ENCODE measurements around the gene IL36A.

The IL36A gene

DNA sequence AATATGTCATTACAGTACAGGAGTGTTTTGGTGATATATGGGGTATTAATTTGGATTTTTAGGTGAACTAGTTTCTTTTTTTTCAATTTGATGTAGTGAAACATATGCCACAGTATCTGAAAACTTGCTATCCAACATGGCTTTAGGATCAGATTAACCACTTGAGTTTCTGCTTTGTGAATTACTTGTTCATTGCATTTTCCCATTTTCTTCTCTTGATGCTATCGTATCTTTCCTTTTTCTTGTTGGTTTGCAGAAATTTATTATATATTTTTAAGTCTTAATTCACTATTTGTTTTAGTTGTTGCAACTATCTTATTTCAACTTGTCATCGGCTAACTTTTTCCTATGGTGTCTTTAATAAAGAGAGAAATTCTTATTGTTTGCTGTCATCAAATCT is 8.8 kb downstream of the IL36A start:
- Histone ChIP-seq H3F3A (ENCODE audit: insufficient read depth, low read length) (no peaks in the 10 kb centered on the region), H4K20me1 (ENCODE audit: insufficient read depth, low read length) (no peaks in the 10 kb centered on the region), H3K9me2 (ENCODE audit: low read depth, low read length) (no peaks in the 10 kb centered on the region), H3K9ac (ENCODE audit: low read length) (no peak overlapping the region), H3K27ac (ENCODE audit: low read depth, low read length, poor library complexity, severe bottlenecking) (no peak overlapping the region), H3K9me3 (ENCODE audit: low read length) (no peaks in the 10 kb centered on the region), H3K27me3 (ENCODE audit: insufficient read depth, low read length) (no peaks in the 10 kb centered on the region), H3K4me3 (ENCODE audit: low read depth, low read length, poor library complexity, severe bottlenecking) (no peak overlapping the region), H3K4me2 (ENCODE audit: low read length) (no peak overlapping the region), H3K79me2 (ENCODE audit: insufficient read depth, low read length) (no peaks in the 10 kb centered on the region), H2AFZ (ENCODE audit: low read length) (no peak overlapping the region), H3K36me3 (ENCODE audit: insufficient read depth, low read length) (no peaks in the 10 kb centered on the region), H3K4me1 (ENCODE audit: insufficient read depth, low read length, severe bottlenecking) (no peaks in the 10 kb centered on the region)
- no peak for TF ChIP-seq CTCF (IDR thresholded peaks at IDR 0.05; ENCODE audit: low read length)
- no peak for TF ChIP-seq EZH2 (IDR thresholded peaks at IDR 0.05; ENCODE audit: borderline replicate concordance, low read length)

DNA sequence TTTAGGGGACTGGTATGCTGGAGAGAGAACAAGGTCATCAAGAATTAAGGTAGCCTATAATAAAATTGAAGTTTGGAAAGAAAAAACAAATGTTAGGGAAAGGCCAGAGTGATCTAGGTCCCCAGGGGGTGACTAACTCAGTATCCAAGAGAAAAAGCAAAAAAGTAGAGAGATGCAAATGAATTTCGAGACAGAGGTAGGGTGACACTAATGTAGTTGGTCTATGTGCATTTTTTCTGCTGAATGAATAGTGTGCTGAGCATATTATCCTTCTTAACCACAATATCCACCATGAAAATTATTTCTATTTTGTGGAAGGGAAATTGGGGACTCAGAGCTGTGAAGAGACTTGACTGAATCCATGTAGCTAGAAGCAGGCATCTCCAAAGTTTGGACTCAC is 9.8 kb downstream of the IL36A start:
- Histone ChIP-seq H3K27ac (ENCODE audit: low read depth, low read length, poor library complexity, severe bottlenecking) (no peak overlapping the region), H3K4me3 (ENCODE audit: low read depth, low read length, poor library complexity, severe bottlenecking) (no peak overlapping the region), H3K79me2 (ENCODE audit: insufficient read depth, low read length) (no peaks in the 10 kb centered on the region), H3K9ac (ENCODE audit: low read length) (no peak overlapping the region), H3K9me2 (ENCODE audit: low read depth, low read length) (no peaks in the 10 kb centered on the region), H3K27me3 (ENCODE audit: insufficient read depth, low read length) (no peaks in the 10 kb centered on the region), H3K36me3 (ENCODE audit: insufficient read depth, low read length) (no peaks in the 10 kb centered on the region), H3K9me3 (ENCODE audit: low read length) (no peaks in the 10 kb centered on the region), H3K4me1 (ENCODE audit: insufficient read depth, low read length, severe bottlenecking) (no peaks in the 10 kb centered on the region), H3K4me2 (ENCODE audit: low read length) (no peak overlapping the region), H3F3A (ENCODE audit: insufficient read depth, low read length) (no peaks in the 10 kb centered on the region), H2AFZ (ENCODE audit: low read length) (no peak overlapping the region), H4K20me1 (ENCODE audit: insufficient read depth, low read length) (no peaks in the 10 kb centered on the region)
- TF ChIP-seq CTCF (IDR thresholded peaks at IDR 0.05; ENCODE audit: low read length) (no peak), EZH2 (IDR thresholded peaks at IDR 0.05; ENCODE audit: borderline replicate concordance, low read length) (no peak)

DNA sequence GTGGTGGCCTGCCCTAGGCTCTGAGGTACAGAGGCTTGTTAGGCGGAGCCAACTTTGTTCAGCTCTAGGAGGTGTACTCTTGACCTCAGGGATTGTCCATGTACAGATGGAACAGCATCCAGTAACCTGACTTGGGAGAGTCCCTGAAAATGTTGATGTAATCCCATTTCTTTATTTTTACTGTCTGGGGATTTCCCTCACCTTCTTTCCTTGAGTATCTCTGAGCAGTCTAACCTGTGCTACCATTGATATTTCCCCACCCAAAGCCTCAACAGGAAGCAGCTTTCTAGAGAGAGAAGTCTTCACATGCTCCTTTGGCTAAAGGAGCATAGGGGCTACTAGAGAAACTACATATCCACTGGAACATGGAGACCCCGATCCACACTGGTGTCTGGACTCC is 10.4 kb downstream of the IL36A start:
- Histone ChIP-seq H3K27me3 (ENCODE audit: insufficient read depth, low read length) (no peaks in the 10 kb centered on the region), H3K27ac (ENCODE audit: low read depth, low read length, poor library complexity, severe bottlenecking) (no peak overlapping the region), H3K4me2 (ENCODE audit: low read length) (no peak overlapping the region), H3K4me1 (ENCODE audit: insufficient read depth, low read length, severe bottlenecking) (no peaks in the 10 kb centered on the region), H3F3A (ENCODE audit: insufficient read depth, low read length) (no peaks in the 10 kb centered on the region), H3K79me2 (ENCODE audit: insufficient read depth, low read length) (no peaks in the 10 kb centered on the region), H3K9ac (ENCODE audit: low read length) (no peak overlapping the region), H3K9me3 (ENCODE audit: low read length) (no peaks in the 10 kb centered on the region), H3K4me3 (ENCODE audit: low read depth, low read length, poor library complexity, severe bottlenecking) (no peak overlapping the region), H4K20me1 (ENCODE audit: insufficient read depth, low read length) (no peaks in the 10 kb centered on the region), H3K36me3 (ENCODE audit: insufficient read depth, low read length) (no peaks in the 10 kb centered on the region), H2AFZ (ENCODE audit: low read length) (no peak overlapping the region), H3K9me2 (ENCODE audit: low read depth, low read length) (no peaks in the 10 kb centered on the region)
- TF ChIP-seq CTCF (IDR thresholded peaks at IDR 0.05; ENCODE audit: low read length) (no peak), EZH2 (IDR thresholded peaks at IDR 0.05; ENCODE audit: borderline replicate concordance, low read length) (no peak)
